Activated CD4-positive, alpha-beta T cell treated with anti-CD3 and anti-CD28 coated beads, Interleukin-2, amount 10 ng/mL, durations not matched to agents 24 days and 14 days (primary cell): Measurements from ENCODE around the gene TMEM179B. TPM values are rescaled to one million over a fixed set of nuclear protein-coding genes. Genes with fewer than 3 reads are reported as not detected.

Experiments used
- DNase-seq: peaks from one replicate; pipeline ENCODE4 v3.0.0; 2022
- H3K27ac Mint-ChIP-seq: one replicate; pipeline ENCODE4 v1.8.0; 2022; ENCODE audit warnings: mild to moderate bottlenecking, mixed read lengths
- H3K27me3 Mint-ChIP-seq: one replicate; pipeline ENCODE4 v1.8.0; 2022; ENCODE audit warnings: mixed read lengths
- H3K36me3 Mint-ChIP-seq: one replicate; pipeline ENCODE4 v1.8.0; 2022; ENCODE audit warnings: low read depth, mild to moderate bottlenecking, mixed read lengths
- H3K4me1 Mint-ChIP-seq: one replicate; pipeline ENCODE4 v1.8.0; 2021; ENCODE audit warnings: mixed read lengths
- H3K4me3 Mint-ChIP-seq: one replicate; pipeline ENCODE4 v1.8.0; 2022; ENCODE audit warnings: mild to moderate bottlenecking, moderate library complexity, mixed read lengths
- H3K9me3 Mint-ChIP-seq: one replicate; pipeline ENCODE4 v1.8.0; 2021; ENCODE audit warnings: mixed read lengths
- intact Hi-C: fragments of 100-400 bp; cut with micrococcal nuclease; formaldehyde crosslinking; loops from one replicate; pipeline ENCODE4 v1.15.1; 2023
- total RNA-seq: library from RNA; stranded (reverse); gene quantifications from 2 replicates; pipeline ENCODE4 v1.2.3, GENCODE V29; 2022

The TMEM179B gene
- total RNA-seq, 1 donor from 2014 or later: 36.3 TPM

DNA sequence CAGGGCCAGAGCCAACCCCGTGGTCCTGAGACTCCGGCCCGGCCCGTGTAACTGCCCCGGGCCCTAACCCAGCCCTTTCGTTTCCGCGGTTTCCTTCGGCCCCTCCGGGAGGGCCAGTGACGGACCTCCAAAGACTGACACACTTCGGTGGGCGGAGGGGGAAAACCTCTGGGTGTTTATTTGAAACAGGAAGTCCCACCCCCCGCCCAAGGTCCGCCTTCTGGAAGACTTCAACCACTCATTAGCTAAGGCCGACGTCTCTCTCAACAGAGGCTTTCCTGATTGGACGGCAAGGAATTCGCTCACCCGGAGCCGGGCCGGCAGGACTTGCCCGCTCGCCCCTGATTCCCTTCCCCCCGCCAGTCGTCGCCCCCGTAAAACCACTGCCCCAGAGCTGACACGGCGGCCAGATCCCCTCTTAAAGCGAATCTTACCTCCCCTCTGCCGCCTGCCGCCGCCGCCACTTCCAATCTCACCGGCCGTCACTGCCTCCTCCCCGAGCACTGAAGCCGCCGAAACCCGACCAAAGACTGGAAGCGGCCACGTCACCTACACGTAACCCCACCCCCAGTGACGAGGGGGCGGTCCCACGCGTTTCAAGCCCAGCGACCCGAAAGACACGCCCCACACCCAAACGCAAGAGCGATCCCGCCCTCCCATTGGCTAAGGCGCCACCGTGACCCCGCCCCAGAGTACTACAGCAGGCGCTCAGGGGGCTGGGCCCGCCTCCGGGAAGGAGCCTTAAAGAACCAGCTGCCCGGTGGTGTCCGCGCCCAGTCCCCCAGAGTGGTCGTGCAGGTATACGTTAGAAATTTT is 44.5 kb downstream of the TMEM179B start, which contains the start of gene STX5:
STX5 (minus strand) TSS at position 532 of the 816 bp plus-strand sequence. CDS start 808 bp downstream, outside the sequence.
- Mint-ChIP-seq H3K36me3 (peaks cover 44% of the 10 kb centered on the region), H3K27ac (peak within 1 kb of the TSS; percentile 97), H3K4me1 (peaks cover 38% of the 10 kb centered on the region), H3K9me3 (no peaks in the 10 kb centered on the region), H3K4me3 (peak within 1 kb of the TSS; percentile 89), H3K27me3 (no peaks in the 10 kb centered on the region)
- DNase-seq: peak; percentile 100
- intact Hi-C loops: loop anchor here (1.0 to 5.0 kb wide), 7 partner anchors 10 to 239 kb away; partner anchors contain the start of genes NXF1, TAF6L, TMEM179B and TMEM223

DNA sequence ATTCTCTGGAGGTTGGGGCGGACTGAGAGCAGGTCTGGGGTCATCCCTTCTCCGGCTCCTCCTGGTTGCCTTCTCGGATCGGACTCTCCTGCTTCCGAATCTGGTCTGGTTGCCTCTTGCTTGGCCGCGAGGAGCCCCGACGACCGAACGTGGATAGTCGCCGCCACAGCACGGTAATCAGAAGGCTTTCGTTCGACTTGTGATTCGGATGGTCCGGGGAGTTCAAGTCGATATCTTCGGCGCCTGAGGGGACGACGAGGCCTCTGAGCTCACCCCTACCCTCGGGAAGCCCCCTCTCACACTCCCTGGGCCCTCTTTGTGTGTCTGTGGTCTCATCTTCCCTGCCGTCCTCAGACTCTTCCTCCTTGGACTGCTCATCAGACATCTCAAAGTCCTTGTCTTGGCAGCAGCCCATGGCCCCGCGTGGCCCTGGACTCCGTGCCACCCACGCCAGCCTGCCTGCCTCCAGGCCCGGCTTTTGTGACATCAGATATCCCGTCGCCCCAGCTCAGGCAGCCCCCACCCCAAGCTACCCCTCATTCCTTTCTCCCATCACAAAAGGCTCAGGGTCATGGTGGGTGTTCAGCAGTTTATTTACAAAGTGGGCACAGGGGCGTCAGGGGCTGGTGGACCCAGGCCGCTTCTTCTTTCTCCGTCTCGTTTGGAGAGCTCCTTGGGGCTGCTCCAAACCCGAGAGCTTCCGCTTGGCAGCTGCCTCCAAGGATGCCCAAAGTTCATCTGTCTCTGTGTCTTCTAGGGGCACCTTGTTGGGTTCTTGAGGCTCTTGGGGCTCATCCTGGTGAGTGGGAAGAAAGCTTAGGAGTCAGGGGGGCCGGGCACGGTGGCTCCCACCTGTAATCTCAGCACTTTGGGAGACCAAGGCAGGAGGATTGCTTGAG is 45.4 kb downstream of the TMEM179B start, which contains the start of gene TEX54:
TEX54 (minus strand) TSS at position 506 of the 899 bp plus-strand sequence.
- no peak for DNase-seq
- H3K9me3 Mint-ChIP-seq: no peaks in the 10 kb centered on the region
- peaks cover 41% of the 10 kb centered on the region for H3K36me3 Mint-ChIP-seq
- peak within 1 kb of the TSS; percentile 97 for H3K27ac Mint-ChIP-seq
- intact Hi-C loops: loop anchor here (1.0 to 5.0 kb wide), 6 partner anchors 9 to 240 kb away; partner anchors contain the start of genes TAF6L, TMEM179B, TMEM223 and TUT1
- peak within 1 kb of the TSS; percentile 89 for H3K4me3 Mint-ChIP-seq
- H3K27me3 Mint-ChIP-seq: no peaks in the 10 kb centered on the region
- H3K4me1 Mint-ChIP-seq: peaks cover 40% of the 10 kb centered on the region

DNA sequence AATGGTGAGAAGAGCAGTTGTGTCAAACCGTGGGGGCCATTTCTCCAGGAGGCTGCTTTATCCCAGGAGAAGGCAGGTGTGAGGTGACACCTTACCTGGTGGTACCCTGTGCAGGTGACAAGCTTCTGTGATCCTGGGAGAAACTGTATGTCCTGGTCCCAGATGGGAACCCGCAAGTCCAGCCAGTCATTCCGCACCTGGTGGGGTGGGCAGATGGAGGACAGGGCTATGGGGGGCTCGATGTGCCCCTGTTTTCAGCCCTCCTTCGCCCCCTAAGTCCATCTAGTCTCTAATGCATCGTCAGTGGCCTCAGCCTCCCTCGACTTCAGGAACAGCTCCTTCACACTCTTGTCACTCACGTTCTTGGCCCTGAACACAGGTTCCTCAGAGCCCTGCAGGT is 48.1 kb downstream of the TMEM179B start:
- intact Hi-C loops: no loop called here
- Mint-ChIP-seq H3K27ac (no peak overlapping the region), H3K4me1 (peaks cover 44% of the 10 kb centered on the region)

DNA sequence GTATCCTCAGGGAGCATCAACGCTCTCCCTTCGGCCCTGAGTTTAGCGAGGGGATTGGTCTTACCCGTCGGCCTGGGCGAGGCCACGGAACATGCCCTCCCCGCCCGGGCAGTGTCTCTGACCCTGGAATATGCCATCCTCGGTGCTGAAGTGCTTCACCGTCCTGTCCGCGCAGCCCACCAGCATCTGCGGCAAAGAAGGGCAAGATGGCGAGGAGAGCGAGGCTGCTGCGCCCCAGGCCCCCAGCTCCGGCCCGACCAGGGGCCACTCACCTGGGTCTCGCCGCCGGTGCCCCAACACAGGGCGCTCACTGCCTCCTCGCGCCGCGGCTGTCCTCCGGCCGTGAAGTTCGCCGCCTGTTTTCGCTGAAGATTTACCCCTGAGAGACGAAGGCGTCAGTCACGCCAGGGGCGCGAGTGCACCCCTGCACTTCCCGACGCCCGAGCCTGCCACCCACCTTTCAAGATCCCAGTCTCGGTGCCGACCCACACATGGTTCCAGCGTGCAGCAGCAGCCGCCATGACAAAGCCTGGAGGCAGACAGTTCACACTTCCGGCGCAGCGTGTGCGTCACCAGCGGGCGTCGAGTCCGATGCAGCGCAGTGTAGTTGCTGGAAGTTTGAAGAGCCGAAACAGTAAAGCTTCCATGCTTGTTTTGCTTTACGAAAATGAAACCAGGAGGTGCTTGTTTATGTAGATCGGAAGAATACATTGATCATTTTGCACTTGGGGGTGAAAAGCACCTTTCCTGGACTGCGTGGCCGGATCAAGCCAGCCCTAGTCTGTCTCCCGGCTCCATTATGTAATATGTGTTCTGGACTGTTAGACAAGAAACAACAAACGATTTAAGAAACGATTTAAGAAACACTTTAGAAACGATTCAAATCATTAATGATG is 52.1 kb downstream of the TMEM179B start, which contains the start of gene WDR74:
WDR74 (minus strand) TSS at position 541 of the 896 bp plus-strand sequence; CDS start at position 521, 20 bp downstream.
- Mint-ChIP-seq H3K9me3 (no peaks in the 10 kb centered on the region), H3K27me3 (no peaks in the 10 kb centered on the region), H3K4me3 (no peak within 1 kb of the TSS), H3K4me1 (peaks cover 35% of the 10 kb centered on the region), H3K27ac (no peak within 1 kb of the TSS), H3K36me3 (peaks cover 34% of the 10 kb centered on the region)
- peak; percentile 98 for DNase-seq
- intact Hi-C loops: loop anchor here (1.0 to 2.0 kb wide), 5 partner anchors 18 to 68 kb away; partner anchors contain the start of genes NXF1, TAF6L and TMEM179B

More for the DNA sequence above, 48.1 kb downstream of the TMEM179B start:
- Mint-ChIP-seq H3K4me3 (no peak overlapping the region), H3K27me3 (no peaks in the 10 kb centered on the region), H3K36me3 (peaks cover 48% of the 10 kb centered on the region), H3K9me3 (no peaks in the 10 kb centered on the region)
- DNase-seq: no peak

Other genes starting within 250 kb of the TMEM179B start
- 88.8 and 91.5 TPM in 2 replicates for gene AHNAK, start 240.6 kb upstream of the TMEM179B start, total RNA-seq
- 1,271 and 1,309 TPM in 2 replicates for gene EEF1G, start 213.5 kb upstream of the TMEM179B start, total RNA-seq
- gene TUT1, start 195.9 kb upstream of the TMEM179B start, total RNA-seq: 45.3 and 50.9 TPM in 2 replicates
- 219 and 220 TPM in 2 replicates for gene MTA2, start 185.5 kb upstream of the TMEM179B start, total RNA-seq
- 161 and 166 TPM in 2 replicates for gene EML3, start 174.6 kb upstream of the TMEM179B start, total RNA-seq
- gene ROM1, start 174.1 kb upstream of the TMEM179B start, total RNA-seq: 2.3 and 3.1 TPM in 2 replicates
- gene B3GAT3, start 165.4 kb upstream of the TMEM179B start, total RNA-seq: 80.3 and 91.4 TPM in 2 replicates
- gene GANAB, start 140.8 kb upstream of the TMEM179B start, total RNA-seq: 251 and 257 TPM in 2 replicates
- 36.5 and 36.6 TPM in 2 replicates for gene INTS5, start 134.1 kb upstream of the TMEM179B start, total RNA-seq
- gene C11orf98, start 122.2 kb upstream of the TMEM179B start, total RNA-seq: 143 and 147 TPM in 2 replicates
- 59.5 and 60.9 TPM in 2 replicates for gene CSKMT, start 122.1 kb upstream of the TMEM179B start, total RNA-seq
- gene UQCC3, start 115.7 kb upstream of the TMEM179B start, total RNA-seq: 8.6 and 9.4 TPM in 2 replicates
- 21.5 and 23.0 TPM in 2 replicates for gene LBHD1, start 115.1 kb upstream of the TMEM179B start, total RNA-seq
- gene UBXN1, start 108.3 kb upstream of the TMEM179B start, total RNA-seq: 118 and 121 TPM in 2 replicates
- 0.16 and 0.17 TPM in 2 replicates for gene LRRN4CL, start 97.9 kb upstream of the TMEM179B start, total RNA-seq
- 29.6 and 32.4 TPM in 2 replicates for gene BSCL2, start 80.0 kb upstream of the TMEM179B start, total RNA-seq
- 0.24 TPM in 1 of 2 replicates, not detected in the other for gene GNG3, start 79.7 kb upstream of the TMEM179B start, total RNA-seq
- 60.5 and 60.6 TPM in 2 replicates for gene HNRNPUL2, start 59.9 kb upstream of the TMEM179B start, total RNA-seq
- gene TTC9C, start 58.9 kb upstream of the TMEM179B start, total RNA-seq: 32.7 and 33.3 TPM in 2 replicates
- gene ZBTB3, start 33.2 kb upstream of the TMEM179B start, total RNA-seq: 7.5 and 11.1 TPM in 2 replicates
- gene POLR2G, start 25.8 kb upstream of the TMEM179B start, total RNA-seq: 138 and 155 TPM in 2 replicates
- gene TAF6L, start 16.0 kb upstream of the TMEM179B start, total RNA-seq: 20.1 and 20.2 TPM in 2 replicates
- 15.0 and 16.5 TPM in 2 replicates for gene TMEM223, start 4.6 kb downstream of the TMEM179B start, total RNA-seq
- 133 and 147 TPM in 2 replicates for gene NXF1, start 18.0 kb downstream of the TMEM179B start, total RNA-seq
- gene STX5, start 44.6 kb downstream of the TMEM179B start, total RNA-seq: 28.1 and 33.5 TPM in 2 replicates
- 0.79 and 2.0 TPM in 2 replicates for gene TEX54, start 45.4 kb downstream of the TMEM179B start, total RNA-seq
- 145 and 153 TPM in 2 replicates for gene WDR74, start 52.2 kb downstream of the TMEM179B start, total RNA-seq
- 364 and 379 TPM in 2 replicates for gene SLC3A2, start 93.5 kb downstream of the TMEM179B start, total RNA-seq
- not detected in 2 replicates for gene CHRM1, start 134.0 kb downstream of the TMEM179B start, total RNA-seq
- not detected in 2 replicates for gene SLC22A6, start 197.6 kb downstream of the TMEM179B start, total RNA-seq
- not detected in 2 replicates for gene SLC22A8, start 228.4 kb downstream of the TMEM179B start, total RNA-seq